OCI-LY3 (cell line): ENCODE results near the gene C1QTNF12.

Source experiments
- EZH2phosphoT487 ChIP-seq: fragments of 200-600 bp; shearing (Covaris generic); IDR thresholded peaks from 2 replicates; pipeline ENCODE4 v1.6.1; 2018; ENCODE audit warnings: antibody characterized with exemption, mixed run types, low read depth
- TF ChIP-seq, protein P1 (sequence below): fragments of 200-600, 300-600 bp; sonication (generic); IDR thresholded peaks from 2 replicates; pipeline ENCODE4 v1.5.1; 2014; ENCODE audit warnings: antibody characterized with exemption, low read length, low read depth

- TF ChIP-seq, protein P1, sequence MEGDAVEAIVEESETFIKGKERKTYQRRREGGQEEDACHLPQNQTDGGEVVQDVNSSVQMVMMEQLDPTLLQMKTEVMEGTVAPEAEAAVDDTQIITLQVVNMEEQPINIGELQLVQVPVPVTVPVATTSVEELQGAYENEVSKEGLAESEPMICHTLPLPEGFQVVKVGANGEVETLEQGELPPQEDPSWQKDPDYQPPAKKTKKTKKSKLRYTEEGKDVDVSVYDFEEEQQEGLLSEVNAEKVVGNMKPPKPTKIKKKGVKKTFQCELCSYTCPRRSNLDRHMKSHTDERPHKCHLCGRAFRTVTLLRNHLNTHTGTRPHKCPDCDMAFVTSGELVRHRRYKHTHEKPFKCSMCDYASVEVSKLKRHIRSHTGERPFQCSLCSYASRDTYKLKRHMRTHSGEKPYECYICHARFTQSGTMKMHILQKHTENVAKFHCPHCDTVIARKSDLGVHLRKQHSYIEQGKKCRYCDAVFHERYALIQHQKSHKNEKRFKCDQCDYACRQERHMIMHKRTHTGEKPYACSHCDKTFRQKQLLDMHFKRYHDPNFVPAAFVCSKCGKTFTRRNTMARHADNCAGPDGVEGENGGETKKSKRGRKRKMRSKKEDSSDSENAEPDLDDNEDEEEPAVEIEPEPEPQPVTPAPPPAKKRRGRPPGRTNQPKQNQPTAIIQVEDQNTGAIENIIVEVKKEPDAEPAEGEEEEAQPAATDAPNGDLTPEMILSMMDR = no peak
- TF ChIP-seq EZH2phosphoT487 = no peak
These were observed 14.2 kb downstream of the C1QTNF12 start, which contains the start of gene B3GALT6 for GRCh38 chr1:1232208-1232795.
